ENCODE results near the gene RAE1.

RAE1 gene

DNA sequence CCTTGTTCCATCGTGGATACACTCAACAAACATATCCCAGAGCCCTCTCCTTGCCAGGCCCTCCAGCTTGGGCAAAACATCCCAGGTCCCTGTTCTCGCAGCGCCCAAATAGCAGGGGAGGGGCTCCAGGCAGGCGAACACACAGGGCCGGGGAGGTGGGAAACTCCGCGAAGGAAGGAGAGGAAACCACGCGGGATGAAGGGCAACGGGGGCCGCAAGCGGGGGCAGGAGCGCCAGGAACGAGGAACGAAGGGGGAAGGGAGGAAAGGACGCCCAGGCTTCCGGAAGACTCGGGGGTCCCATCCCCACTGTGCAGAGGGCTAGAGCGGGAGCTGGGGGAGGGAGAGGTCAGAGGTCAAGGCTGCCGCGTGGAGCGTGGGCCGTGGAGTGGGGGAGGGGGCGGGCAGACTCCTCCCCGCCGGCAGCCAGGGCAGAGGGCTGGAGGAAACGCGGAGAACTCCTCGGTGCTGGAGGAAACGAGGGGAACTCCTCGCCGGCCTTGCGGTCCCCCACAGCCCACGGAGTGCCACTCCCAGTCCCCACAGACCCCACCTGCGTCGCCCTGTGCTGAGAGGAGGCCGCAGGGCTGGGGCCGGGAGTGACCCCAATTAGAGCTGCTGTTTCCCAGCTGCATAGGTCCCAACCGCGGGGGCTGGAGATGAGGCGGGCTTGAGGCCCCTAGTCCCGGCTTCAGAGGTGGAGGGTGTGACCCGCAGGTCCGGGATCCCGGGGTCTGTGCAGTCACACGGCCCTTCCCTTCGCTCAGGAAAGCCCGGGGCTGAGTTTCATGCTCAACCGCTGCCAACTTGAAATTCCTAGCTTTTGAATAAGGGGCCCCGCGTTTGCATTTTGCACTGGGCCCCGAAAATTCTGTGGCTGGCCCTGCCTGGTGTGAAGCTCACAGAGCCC lies 38.9 kb downstream of the RAE1 start:
- peak; percentile 52 for DNase-seq

GRCh38 chr20:57390604-57391438 lies 39.8 kb downstream of the RAE1 start, which contains the start of gene RBM38:
Gene RBM38 (plus strand): TSS chr20:57391396. CDS start chr20:57391582, 186 bp downstream.
- DNase-seq: peak; percentile 82

GRCh38 chr20:57391439-57392301 lies 40.6 kb downstream of the RAE1 start:
- DNase-seq: peak; percentile 54

- peak; percentile 65 for DNase-seq
Measured at GRCh38 chr20:57392512-57393271, 41.6 kb downstream of the RAE1 start.

DNA sequence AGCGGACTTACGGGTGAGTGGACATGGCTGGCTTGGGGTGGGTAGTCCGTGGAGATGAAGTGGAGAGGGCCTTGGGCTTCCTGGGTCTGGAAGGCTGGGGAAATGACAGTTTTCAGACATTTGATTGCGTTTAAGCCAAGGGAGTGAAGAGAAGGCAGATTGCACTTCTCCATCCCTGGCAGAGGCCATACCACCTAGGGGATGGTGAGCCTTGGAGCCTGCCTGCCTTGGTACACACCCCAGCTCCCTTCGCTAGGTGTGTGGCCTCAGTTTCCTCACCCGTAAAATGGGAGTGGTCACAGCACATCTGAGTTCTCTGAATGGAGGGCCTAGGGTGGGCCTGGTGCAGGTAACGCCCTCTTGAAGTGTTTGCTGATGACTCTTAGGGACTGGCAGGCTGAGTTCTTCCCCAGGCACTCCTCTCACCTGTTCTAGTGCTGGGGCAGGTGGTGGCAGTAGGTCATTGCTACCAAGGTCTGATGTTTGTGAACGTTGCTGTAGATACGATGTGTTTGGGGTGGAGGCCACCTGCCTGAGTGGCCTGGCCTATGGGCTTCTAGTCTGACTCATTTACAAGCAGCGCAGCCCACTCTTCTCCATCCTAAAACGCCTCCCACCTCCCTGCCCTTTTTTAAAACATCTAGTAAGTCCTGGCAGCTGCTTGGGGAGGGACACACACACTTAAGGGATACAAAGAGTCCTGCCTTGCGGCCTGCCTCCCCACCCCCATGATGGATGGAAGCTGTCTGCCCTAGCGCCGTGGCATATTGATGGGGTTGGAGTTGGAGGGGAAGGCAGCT lies 42.5 kb downstream of the RAE1 start:
- no peak for DNase-seq

DNA sequence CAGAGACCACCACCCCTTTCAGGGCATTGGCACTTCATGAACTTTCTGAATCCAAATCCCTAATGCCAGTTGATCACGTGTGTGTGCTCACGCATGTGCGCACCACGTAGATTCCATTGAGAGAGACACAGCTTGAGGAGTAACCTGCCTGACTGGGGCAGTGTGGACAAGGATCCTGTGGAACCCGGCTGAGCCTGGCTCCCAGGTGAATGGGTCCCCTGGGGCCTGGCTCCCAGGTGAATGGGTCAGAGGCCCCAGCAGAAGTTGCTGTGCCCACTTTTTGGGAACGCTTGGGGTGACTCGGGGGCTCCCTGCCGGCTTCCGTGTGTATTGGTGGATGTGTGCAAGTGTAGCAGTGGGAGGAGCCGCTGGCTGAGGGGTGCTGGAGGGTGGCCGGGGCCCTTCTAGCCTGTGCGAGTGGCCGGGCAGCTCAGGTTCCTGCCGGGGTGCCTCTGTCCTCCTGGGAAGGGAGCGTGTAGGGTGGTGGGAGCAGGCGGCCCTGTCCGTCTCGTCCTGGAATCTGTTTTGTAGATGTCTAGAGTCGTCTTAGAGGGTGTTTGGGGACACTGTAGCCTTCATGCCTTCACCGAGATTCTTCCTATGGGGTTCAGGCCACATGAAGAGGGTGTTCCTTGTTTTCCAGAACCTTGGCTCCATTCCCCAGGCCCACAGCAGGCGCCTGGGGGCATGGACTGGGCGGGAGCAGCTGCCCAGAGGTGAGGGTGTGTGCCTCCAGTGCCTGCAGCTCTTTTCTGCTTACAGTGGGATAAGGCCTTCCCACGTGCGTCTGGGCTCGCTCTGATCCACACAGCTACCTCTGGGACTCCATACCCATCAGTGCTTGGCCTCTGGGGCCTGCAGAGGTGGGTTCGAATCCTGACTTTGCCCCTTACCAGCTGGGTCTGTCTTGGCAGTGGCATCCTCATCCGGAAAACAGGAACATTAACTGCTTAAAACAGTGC lies 43.3 kb downstream of the RAE1 start:
- DNase-seq: no peak

- no peak for DNase-seq
Measured at GRCh38 chr20:57395111-57395966, 44.3 kb downstream of the RAE1 start.

GRCh38 chr20:57396212-57396983 lies 45.3 kb downstream of the RAE1 start:
- DNase-seq: no peak

- DNase-seq: no peak
Measured at GRCh38 chr20:57396984-57397692, 46.1 kb downstream of the RAE1 start.

DNA sequence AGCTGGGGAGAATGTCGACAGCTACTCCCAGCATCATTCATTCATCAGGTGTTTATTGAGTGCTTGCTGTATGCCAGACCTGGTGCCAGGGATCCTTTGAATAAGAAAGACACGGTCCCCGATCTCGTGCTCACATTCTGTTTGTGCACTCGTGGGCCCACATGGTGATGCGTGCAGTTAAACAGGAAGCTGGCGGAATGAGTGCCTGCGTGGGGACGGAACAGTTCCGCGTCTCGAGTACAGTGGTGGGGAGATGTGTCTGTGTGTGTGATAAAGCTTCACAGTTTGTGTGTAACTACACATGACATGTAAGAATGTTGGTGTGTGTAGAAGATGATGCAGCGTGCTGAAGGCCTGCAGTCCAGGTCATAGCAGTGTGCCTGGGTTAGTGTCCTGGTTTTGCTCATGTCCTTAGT lies 46.6 kb downstream of the RAE1 start:
- no peak for DNase-seq

- DNase-seq: peak; percentile 57
Measured at GRCh38 chr20:57398231-57398821, 47.3 kb downstream of the RAE1 start.

GRCh38 chr20:57398901-57399535 lies 48.0 kb downstream of the RAE1 start:
- DNase-seq: no peak

- no peak for DNase-seq
Measured at GRCh38 chr20:57399587-57400155, 48.6 kb downstream of the RAE1 start.

- no peak for DNase-seq
Measured at GRCh38 chr20:57400231-57400701, 49.2 kb downstream of the RAE1 start.

DNA sequence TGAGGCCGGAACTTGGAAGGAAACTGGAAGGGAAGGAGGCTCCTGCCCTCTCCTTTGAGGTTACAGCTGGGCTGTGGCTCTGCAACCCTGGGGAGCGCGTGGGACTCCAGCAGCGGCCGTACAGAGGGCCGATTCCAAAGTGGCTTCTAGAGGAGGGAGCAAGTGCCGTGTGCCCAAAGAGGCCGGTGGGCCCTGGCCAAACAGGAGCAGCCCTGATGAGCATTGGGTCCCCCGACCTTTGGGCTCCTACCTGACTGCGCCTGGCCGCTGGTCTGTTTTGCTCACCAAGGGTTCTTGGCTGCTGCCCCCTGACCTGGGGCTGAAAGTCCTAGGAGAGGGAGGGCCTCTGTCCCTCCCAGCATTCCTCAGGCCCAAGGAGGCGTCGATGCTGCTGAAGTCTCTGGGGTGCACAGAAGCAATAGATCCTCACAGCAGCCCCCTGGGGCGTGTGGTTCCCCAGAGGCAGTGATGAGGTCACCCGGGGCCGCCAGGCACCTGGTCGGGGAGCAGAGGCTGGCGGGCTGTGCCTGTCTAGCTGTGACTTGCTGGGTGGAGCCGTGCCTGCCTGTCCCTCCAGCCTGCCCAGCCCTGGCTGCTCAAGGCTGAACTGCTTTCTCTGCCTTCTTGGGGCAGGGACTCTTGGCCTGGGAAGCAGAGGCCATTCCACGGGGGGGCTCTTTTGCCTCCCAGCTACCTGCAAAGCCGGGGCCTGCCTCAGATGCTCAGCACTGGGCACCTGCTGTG lies 49.9 kb downstream of the RAE1 start:
- DNase-seq: no peak

Data from hematopoietic multipotent progenitor cell treated with erythropoietin and hydrocortisone succinate and interleukin-3 and kit ligand, for 6 days (in vitro differentiated cells).